GM10847 (cell line): ENCODE results near the gene GFY.

Source experiments
- POLR2A ChIP-seq: IDR thresholded peaks from 2 replicates; pipeline ENCODE4 v1.6.1; 2011; ENCODE audit not compliant: insufficient read length; ENCODE audit errors: extremely low read depth

Gene GFY

GRCh38 chr19:49421039-49421877 is 3.9 kb upstream of the GFY start:
- no peak for TF ChIP-seq POLR2A

GRCh38 chr19:49421878-49422202 is 3.3 kb upstream of the GFY start:
- TF ChIP-seq POLR2A = no peak

GRCh38 chr19:49422407-49423070 is 2.6 kb upstream of the GFY start:
- TF ChIP-seq POLR2A = no peak

- TF ChIP-seq POLR2A = no peak
Observed at GRCh38 chr19:49423071-49423984, 1.9 kb upstream of the GFY start, which contains the start of gene PTH2. Gene PTH2 (minus strand): TSS chr19:49423441. CDS start chr19:49423339, 102 bp downstream.

GRCh38 chr19:49423985-49424303 is 1.2 kb upstream of the GFY start:
- TF ChIP-seq POLR2A = no peak

- no peak for TF ChIP-seq POLR2A
Observed at GRCh38 chr19:49425922-49426592, 869 bp downstream of the GFY start.

GRCh38 chr19:49427339-49427738 is 2.2 kb downstream of the GFY start:
- TF ChIP-seq POLR2A = no peak

- no peak for TF ChIP-seq POLR2A
Observed at GRCh38 chr19:49427855-49428546, 2.8 kb downstream of the GFY start.

GRCh38 chr19:49428547-49429451 is 3.6 kb downstream of the GFY start:
- no peak for TF ChIP-seq POLR2A

GRCh38 chr19:49430172-49430677 is 5.0 kb downstream of the GFY start:
- TF ChIP-seq POLR2A = no peak

- no peak for TF ChIP-seq POLR2A
Observed at GRCh38 chr19:49430678-49431329, 5.6 kb downstream of the GFY start.

GRCh38 chr19:49431330-49431749 is 6.2 kb downstream of the GFY start:
- no peak for TF ChIP-seq POLR2A
